H9 (cell line): ENCODE data around the gene LY6G5B. TPM values are rescaled to one million over a fixed set of nuclear protein-coding genes. Genes with fewer than 3 reads are reported as not detected.
"Not testable (repeated sequence)": the region's sequence is repeated elsewhere in the genome, so short reads cannot be mapped to it uniquely, and the experiment has no call there.

Source experiments
- DNase-seq: peaks from one replicate; pipeline ENCODE4 v3.0.0-alpha.2; 2017
- H2AFZ ChIP-seq: one replicate; pipeline ENCODE4 v1.6.1; 2013; ENCODE audit warnings: mild to moderate bottlenecking, low read length, control low read depth, moderate library complexity
- H2AK5ac ChIP-seq: 2 replicates; pipeline ENCODE4 v1.6.1; 2013; ENCODE audit warnings: low read length, control low read depth, mixed read lengths; ENCODE audit not compliant: insufficient read length
- H2BK120ac ChIP-seq: one replicate; pipeline ENCODE4 v1.6.1; 2013; ENCODE audit warnings: low read depth, mild to moderate bottlenecking, low read length, control low read depth, inconsistent platforms; ENCODE audit not compliant: poor library complexity, severe bottlenecking
- H2BK12ac ChIP-seq: 2 replicates; pipeline ENCODE4 v1.6.1; 2013; ENCODE audit warnings: low read length, control low read depth, mixed read lengths, low read depth; ENCODE audit not compliant: insufficient read length
- H2BK15ac ChIP-seq: 2 replicates; pipeline ENCODE4 v1.6.1; 2013; ENCODE audit warnings: low read depth, low read length, control low read depth
- H2BK20ac ChIP-seq: one replicate; pipeline ENCODE4 v1.6.1; 2013; ENCODE audit warnings: low read depth, mild to moderate bottlenecking, low read length, control low read depth, inconsistent platforms; ENCODE audit not compliant: poor library complexity, severe bottlenecking
- H2BK5ac ChIP-seq: 2 replicates; pipeline ENCODE4 v1.6.1; 2013; ENCODE audit warnings: low read length, control low read depth, mixed read lengths; ENCODE audit not compliant: insufficient read length
- H3K14ac ChIP-seq: 2 replicates; pipeline ENCODE4 v1.6.1; 2013; ENCODE audit warnings: low read length, control low read depth; ENCODE audit not compliant: insufficient read depth
- H3K18ac ChIP-seq: 2 replicates; pipeline ENCODE4 v1.6.1; 2013; ENCODE audit warnings: low read depth, mild to moderate bottlenecking, mixed read lengths, low read length, control low read depth; ENCODE audit not compliant: insufficient read length
- H3K23ac ChIP-seq: 2 replicates; pipeline ENCODE4 v1.6.1; 2013; ENCODE audit warnings: low read length, control low read depth, mixed read lengths, low read depth; ENCODE audit not compliant: insufficient read length
- H3K23me2 ChIP-seq: 2 replicates; pipeline ENCODE4 v1.6.1; 2013; ENCODE audit warnings: low read depth, mild to moderate bottlenecking, mixed read lengths, low read length, control low read depth; ENCODE audit not compliant: insufficient read length, poor library complexity, severe bottlenecking
- H3K27ac ChIP-seq: 2 replicates; pipeline ENCODE4 v1.5.1; 2013; ENCODE audit warnings: low read length, control low read depth, mixed read lengths, low read depth; ENCODE audit not compliant: insufficient read length
- H3K27me3 ChIP-seq: 2 replicates; pipeline ENCODE4 v1.6.1; 2013; ENCODE audit warnings: low read length, control low read depth, inconsistent platforms; ENCODE audit not compliant: insufficient read depth
- H3K4ac ChIP-seq: 2 replicates; pipeline ENCODE4 v1.6.1; 2013; ENCODE audit warnings: low read depth, mild to moderate bottlenecking, control low read depth, inconsistent platforms, low read length, moderate library complexity
- H3K4me1 ChIP-seq: 2 replicates; pipeline ENCODE4 v1.6.1; 2013; ENCODE audit warnings: low read length, control low read depth, inconsistent platforms; ENCODE audit not compliant: insufficient read depth
- H3K4me2 ChIP-seq: 2 replicates; pipeline ENCODE4 v1.6.1; 2013; ENCODE audit warnings: low read length, control low read depth, mixed read lengths; ENCODE audit not compliant: insufficient read length, insufficient read depth
- H3K56ac ChIP-seq: 2 replicates; pipeline ENCODE4 v1.6.1; 2013; ENCODE audit warnings: low read depth, mild to moderate bottlenecking, mixed read lengths, low read length, control low read depth; ENCODE audit not compliant: insufficient read length
- H3K79me1 ChIP-seq: 2 replicates; pipeline ENCODE4 v1.6.1; 2013; ENCODE audit warnings: low read depth, mild to moderate bottlenecking, moderate library complexity, low read length, control low read depth, inconsistent platforms; ENCODE audit not compliant: insufficient read depth, poor library complexity, severe bottlenecking
- H3K79me2 ChIP-seq: 2 replicates; pipeline ENCODE4 v1.6.1; 2013; ENCODE audit warnings: low read length, control low read depth, inconsistent platforms; ENCODE audit not compliant: insufficient read depth
- H3K9ac ChIP-seq: 2 replicates; pipeline ENCODE4 v1.6.1; 2013; ENCODE audit warnings: low read length, control low read depth, mixed read lengths; ENCODE audit not compliant: insufficient read length; ENCODE audit errors: extremely low read depth
- H3K9me3 ChIP-seq: one replicate; pipeline ENCODE4 v1.6.1; 2013; ENCODE audit warnings: low read depth, low read length, inconsistent platforms; ENCODE audit not compliant: control insufficient read depth
- H3T11ph ChIP-seq: one replicate; pipeline ENCODE4 v1.6.1; 2013; ENCODE audit warnings: mild to moderate bottlenecking, low read length, control low read depth, inconsistent platforms
- H4K20me1 ChIP-seq: one replicate; pipeline ENCODE4 v1.6.1; 2013; ENCODE audit not compliant: control insufficient read depth, insufficient read length, insufficient read depth
- H4K5ac ChIP-seq: 2 replicates; pipeline ENCODE4 v1.6.1; 2013; ENCODE audit warnings: low read depth, mild to moderate bottlenecking, mixed read lengths, low read length, control low read depth; ENCODE audit not compliant: insufficient read length
- H4K8ac ChIP-seq: replicated peaks from 2 replicates; pipeline ENCODE4 v1.6.1; 2013; ENCODE audit warnings: low read length, control low read depth, mixed read lengths, low read depth; ENCODE audit not compliant: insufficient read length
- H4K91ac ChIP-seq: 2 replicates; pipeline ENCODE4 v1.6.1; 2013; ENCODE audit warnings: low read depth, mild to moderate bottlenecking, moderate library complexity, mixed read lengths, low read length, control low read depth; ENCODE audit not compliant: insufficient read length
- H3K27ac Mint-ChIP-seq, 3 experiments: 2 replicates in 2 of 3; 3 replicates in 1 of 3; pipeline ENCODE4 v1.8.0; 2020 to 2021; ENCODE audit warnings: mixed read lengths in 3 of 3, mild to moderate bottlenecking in 1 of 3, moderate library complexity in 1 of 3
- H3K27me3 Mint-ChIP-seq: 2 replicates; pipeline ENCODE4 v1.8.0; 2021; ENCODE audit warnings: low read depth, mild to moderate bottlenecking, moderate library complexity, mixed read lengths
- H3K36me3 Mint-ChIP-seq, 3 experiments: 2 replicates in 2 of 3; 3 replicates in 1 of 3; pipeline ENCODE4 v1.8.0; 2020 to 2021; ENCODE audit warnings: low read depth in 3 of 3, mixed read lengths in 3 of 3; ENCODE audit not compliant: insufficient read depth in 1 of 3
- H3K4me1 Mint-ChIP-seq, 2 experiments: 2 replicates each; pipeline ENCODE4 v1.8.0; 2020; ENCODE audit warnings: mixed read lengths in 2 of 2
- H3K4me3 Mint-ChIP-seq, 2 experiments: 2 replicates in 1 of 2; 3 replicates in 1 of 2; pipeline ENCODE4 v1.8.0; 2020 to 2021; ENCODE audit warnings: mild to moderate bottlenecking in 2 of 2, mixed read lengths in 2 of 2, moderate library complexity in 1 of 2
- H3K9me3 Mint-ChIP-seq, 2 experiments: 2 replicates in 1 of 2; 3 replicates in 1 of 2; pipeline ENCODE4 v1.8.0; 2020; ENCODE audit warnings: mild to moderate bottlenecking in 2 of 2, mixed read lengths in 2 of 2, moderate library complexity in 1 of 2
- WGBS: extraction: QIAGEN DNeasy Blood & Tissue Kit; methylation state at CpG from one replicate; pipeline ENCODE4 v1.1.7; 2013; ENCODE audit warnings: missing lambda C conversion rate, low lambda C conversion rate, mixed read lengths; ENCODE audit not compliant: insufficient read length; ENCODE audit errors: extremely low coverage; 5-methylcytosine and 5-hydroxymethylcytosine counted together
- total RNA-seq: library from RNA; stranded (reverse); gene quantifications from 2 replicates; pipeline ENCODE4 v1.2.1, GENCODE V29; 2021
- TF ChIP-seq, protein P1 (sequence below): fragments of 200-600 bp; sonication (generic); conservative IDR thresholded peaks from 3 replicates; pipeline ENCODE4 v1.8.0; 2021; ENCODE audit warnings: antibody characterized with exemption, mild to moderate bottlenecking

The LY6G5B gene
- total RNA-seq, 1 experiment from 2014 or later = 21.6 TPM

DNA sequence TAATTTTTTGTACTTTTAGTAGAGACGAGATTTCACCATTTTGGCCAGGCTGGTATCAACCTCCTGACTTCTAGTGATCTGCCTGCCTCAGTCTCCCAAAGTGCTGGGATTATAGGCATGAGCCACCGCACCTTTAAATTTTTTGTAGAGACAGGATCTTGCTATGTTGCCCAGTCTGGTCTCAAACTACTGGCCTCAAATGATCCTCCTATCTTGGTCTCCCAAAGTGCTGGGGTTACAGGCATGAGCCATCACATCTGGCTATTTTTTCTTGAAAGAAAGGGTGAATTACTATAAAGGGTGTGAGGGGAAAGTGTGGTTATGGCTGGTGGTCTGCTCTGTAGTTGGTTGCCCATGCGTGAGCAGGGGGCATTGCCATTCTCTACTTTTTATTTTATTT is 38.4 kb downstream of the LY6G5B start:
- Histone ChIP-seq H2BK5ac (no peak overlapping the region), H2AK5ac (no peak overlapping the region), H4K5ac (no peak overlapping the region), H3K4me1 (no peaks in the 10 kb centered on the region; the same call in 1 of the 2 replicates), H3K27me3 (no peaks in the 10 kb centered on the region), H3K23me2 (no peaks in the 10 kb centered on the region), H3K14ac (no peak overlapping the region), H3K9ac (no peak overlapping the region), H3K4me2 (no peak overlapping the region), H2BK12ac (no peak overlapping the region), H2BK15ac (no peak overlapping the region), H4K8ac (no peak overlapping the region), H3K23ac (no peak overlapping the region), H2AFZ (no peak overlapping the region), H2BK20ac (no peak overlapping the region), H3K9me3 (no peaks in the 10 kb centered on the region), H4K20me1 (no peaks in the 10 kb centered on the region), H3K79me2 (no peaks in the 10 kb centered on the region), H4K91ac (no peak overlapping the region), H3K4ac (no peak overlapping the region), H2BK120ac (no peak overlapping the region), H3K56ac (no peak overlapping the region), H3T11ph (no peak overlapping the region), H3K79me1 (no peaks in the 10 kb centered on the region), H3K27ac (no peak overlapping the region), H3K18ac (no peak overlapping the region)
- Mint-ChIP-seq H3K9me3 (no peaks in the 10 kb centered on the region), H3K27ac (no peak overlapping the region), H3K36me3 (no peaks in the 10 kb centered on the region), H3K27me3 (peaks cover 9% of the 10 kb centered on the region), H3K4me1 (peaks cover 18 to 23% of the 10 kb centered on the region in 2 experiments), H3K4me3 (no peak overlapping the region)
- no peak for DNase-seq
- TF ChIP-seq, protein P1, sequence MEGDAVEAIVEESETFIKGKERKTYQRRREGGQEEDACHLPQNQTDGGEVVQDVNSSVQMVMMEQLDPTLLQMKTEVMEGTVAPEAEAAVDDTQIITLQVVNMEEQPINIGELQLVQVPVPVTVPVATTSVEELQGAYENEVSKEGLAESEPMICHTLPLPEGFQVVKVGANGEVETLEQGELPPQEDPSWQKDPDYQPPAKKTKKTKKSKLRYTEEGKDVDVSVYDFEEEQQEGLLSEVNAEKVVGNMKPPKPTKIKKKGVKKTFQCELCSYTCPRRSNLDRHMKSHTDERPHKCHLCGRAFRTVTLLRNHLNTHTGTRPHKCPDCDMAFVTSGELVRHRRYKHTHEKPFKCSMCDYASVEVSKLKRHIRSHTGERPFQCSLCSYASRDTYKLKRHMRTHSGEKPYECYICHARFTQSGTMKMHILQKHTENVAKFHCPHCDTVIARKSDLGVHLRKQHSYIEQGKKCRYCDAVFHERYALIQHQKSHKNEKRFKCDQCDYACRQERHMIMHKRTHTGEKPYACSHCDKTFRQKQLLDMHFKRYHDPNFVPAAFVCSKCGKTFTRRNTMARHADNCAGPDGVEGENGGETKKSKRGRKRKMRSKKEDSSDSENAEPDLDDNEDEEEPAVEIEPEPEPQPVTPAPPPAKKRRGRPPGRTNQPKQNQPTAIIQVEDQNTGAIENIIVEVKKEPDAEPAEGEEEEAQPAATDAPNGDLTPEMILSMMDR = no peak
- WGBS = no CpG with 5 or more reads among the region's 3 CpGs

DNA sequence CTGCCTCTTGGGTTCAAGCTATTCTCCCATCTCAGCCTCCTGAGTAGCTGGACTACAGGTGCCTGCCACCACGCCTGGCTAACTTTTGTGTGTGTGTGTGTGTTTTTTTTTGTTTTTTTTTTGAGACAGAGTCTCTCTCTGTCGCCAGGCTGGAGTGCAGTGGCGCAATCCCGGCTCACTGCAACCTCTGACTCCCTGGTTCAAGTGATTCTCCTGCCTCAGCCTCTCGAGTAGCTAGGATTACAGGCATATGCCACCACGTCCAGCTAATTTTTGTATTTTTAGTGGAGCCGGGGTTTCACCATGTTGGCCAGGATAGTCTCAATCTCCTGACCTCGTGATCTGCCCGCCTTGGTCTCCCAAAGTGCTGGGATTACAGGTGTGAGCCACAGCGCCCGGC is 39.4 kb downstream of the LY6G5B start:
- H4K20me1 ChIP-seq, H3K18ac ChIP-seq, H3K4me1 ChIP-seq, H2BK5ac ChIP-seq, H3K79me1 ChIP-seq, H2BK20ac ChIP-seq, H3K23ac ChIP-seq, H2BK15ac ChIP-seq, H3K27me3 Mint-ChIP-seq, H2BK120ac ChIP-seq, H3K9me3 Mint-ChIP-seq, H2AFZ ChIP-seq, H3K27ac ChIP-seq, H2AK5ac ChIP-seq, H3K4ac ChIP-seq, H3K56ac ChIP-seq, H4K5ac ChIP-seq, DNase-seq, H3K4me3 Mint-ChIP-seq, H3T11ph ChIP-seq, H3K27ac Mint-ChIP-seq, H3K27me3 ChIP-seq, H3K14ac ChIP-seq, H3K9ac ChIP-seq, H3K9me3 ChIP-seq, H3K23me2 ChIP-seq, H3K4me2 ChIP-seq, H3K79me2 ChIP-seq, H4K91ac ChIP-seq, H4K8ac ChIP-seq, H3K36me3 Mint-ChIP-seq, H2BK12ac ChIP-seq: not testable (repeated sequence)
- H3K4me1 Mint-ChIP-seq = peaks cover 24 to 29% of the 10 kb centered on the region in 2 experiments
- WGBS = no CpG with 5 or more reads among the region's 11 CpGs
